Measurements from ENCODE around the gene BCL11A. TPM values are rescaled to one million over a fixed set of nuclear protein-coding genes. Genes with fewer than 3 reads are reported as not detected.

BCL11A gene
- total and polyA plus RNA-seq, 4 donors, result 0.08 to 8.5 (median 0.47) TPM

- no peak for DNase-seq (ENCODE audit: low spot score)
- H3K4me3 ChIP-seq (ENCODE audit: low read depth in 1 of 3, low read length in 3 of 3), result no peak overlapping the region
- TF ChIP-seq HNF4G (IDR thresholded peaks at IDR 0.05) (no peak), CTCF (IDR thresholded peaks at IDR 0.05; ENCODE audit: low read depth, low read length, missing input control) (no peak), NR2F2 (IDR thresholded peaks at IDR 0.05) (no peak), RAD21 (IDR thresholded peaks at IDR 0.05) (no peak), JUND (IDR thresholded peaks at IDR 0.05) (no peak), ZBTB33 (IDR thresholded peaks at IDR 0.05) (no peak), FOXA1 (IDR thresholded peaks at IDR 0.05) (no peak), YY1 (IDR thresholded peaks at IDR 0.05) (no peak), GABPA (IDR thresholded peaks at IDR 0.05 in 1 of 2, conservative IDR thresholded peaks at IDR 0.05 in 1 of 2) (no peak), HNF4A (conservative IDR thresholded peaks at IDR 0.05) (no peak), REST (IDR thresholded peaks at IDR 0.05) (no peak), TAF1 (conservative IDR thresholded peaks at IDR 0.05) (no peak), MAX (IDR thresholded peaks at IDR 0.05) (no peak), FOXA2 (IDR thresholded peaks at IDR 0.05) (no peak), SP1 (IDR thresholded peaks at IDR 0.05) (no peak), RXRA (IDR thresholded peaks at IDR 0.05) (no peak), EGR1 (IDR thresholded peaks at IDR 0.05; ENCODE audit: low read depth in 2 of 2) (no peak), ATF3 (IDR thresholded peaks at IDR 0.05) (no peak)
- peaks cover 2 to 13% (median 11%) of the 10 kb centered on the region in 4 donors for H3K4me1 ChIP-seq (ENCODE audit: control insufficient read depth in 4 of 4, insufficient read depth in 4 of 4, low read length in 3 of 4)
- H3K36me3 ChIP-seq (ENCODE audit: control insufficient read depth in 4 of 4, insufficient read depth in 3 of 4, low read depth in 1 of 4, low read length in 3 of 4), result no peaks in the 10 kb centered on the region
- 95% methylated on average over 4 of the region's 4 CpGs for WGBS
- H3K27ac ChIP-seq (ENCODE audit: low read depth in 1 of 2, low read length in 2 of 2), result no peak overlapping the region
- H3K9me3 ChIP-seq (ENCODE audit: control insufficient read depth in 4 of 4, low read length in 3 of 4), result no peaks in the 10 kb centered on the region
- no peak overlapping the region for H3K9ac ChIP-seq (ENCODE audit: low read depth in 1 of 2, low read length in 2 of 2)
- H3K27me3 ChIP-seq (ENCODE audit: control insufficient read depth in 4 of 4, insufficient read depth in 4 of 4, low read length in 3 of 4), result no peaks in the 10 kb centered on the region
These were observed 140.2 kb downstream of the BCL11A start for GRCh38 chr2:60413069-60413813.

Data from liver (tissue), 9 donors.